Osteocyte (in vitro differentiated cells): ENCODE measurements around the gene WDR70. TPM values are rescaled to one million over a fixed set of nuclear protein-coding genes. Genes with fewer than 3 reads are reported as not detected.
"Not testable (repeated sequence)": the region's sequence is repeated elsewhere in the genome, so short reads cannot be mapped to it uniquely, and the experiment has no call there.

Source experiments
- DNase-seq: peaks from one replicate; pipeline ENCODE4 v3.0.0; 2021; ENCODE audit warnings: mixed read lengths; ENCODE audit not compliant: unreplicated experiment; ENCODE audit errors: extremely low spot score
- H3K27ac Mint-ChIP-seq: one replicate; pipeline ENCODE4 v1.8.0; 2021; ENCODE audit warnings: mild to moderate bottlenecking, mixed read lengths; ENCODE audit not compliant: unreplicated experiment
- H3K27me3 Mint-ChIP-seq: one replicate; pipeline ENCODE4 v1.8.0; 2021; ENCODE audit warnings: mixed read lengths; ENCODE audit not compliant: unreplicated experiment
- H3K36me3 Mint-ChIP-seq: one replicate; pipeline ENCODE4 v1.8.0; 2021; ENCODE audit warnings: mixed read lengths; ENCODE audit not compliant: unreplicated experiment
- H3K4me1 Mint-ChIP-seq: one replicate; pipeline ENCODE4 v1.8.0; 2021; ENCODE audit warnings: mixed read lengths; ENCODE audit not compliant: unreplicated experiment
- H3K4me3 Mint-ChIP-seq: one replicate; pipeline ENCODE4 v1.8.0; 2021; ENCODE audit warnings: mild to moderate bottlenecking, moderate library complexity, mixed read lengths; ENCODE audit not compliant: unreplicated experiment
- H3K9me3 Mint-ChIP-seq: one replicate; pipeline ENCODE4 v1.8.0; 2021; ENCODE audit warnings: mixed read lengths; ENCODE audit not compliant: unreplicated experiment
- CTCF ChIP-seq: fragments of 200-600 bp; sonication (generic); IDR thresholded peaks from 2 replicates; pipeline ENCODE4 v1.5.0; 2021; ENCODE audit warnings: antibody characterized with exemption, mild to moderate bottlenecking, moderate library complexity
- total RNA-seq: library from RNA; stranded (reverse); gene quantifications from 2 replicates; pipeline ENCODE4 v1.2.1, GENCODE V29; 2021

The WDR70 gene
- total RNA-seq, 1 donor from 2014 or later = 35.4 TPM

- no peaks in the 10 kb centered on the region for H3K4me1 Mint-ChIP-seq
- peaks cover 15% of the 10 kb centered on the region for H3K9me3 Mint-ChIP-seq
- no peaks in the 10 kb centered on the region for H3K27me3 Mint-ChIP-seq
- no peak for DNase-seq
- TF ChIP-seq CTCF = no peak
- H3K36me3 Mint-ChIP-seq = peaks cover 12% of the 10 kb centered on the region
- H3K27ac Mint-ChIP-seq = no peak overlapping the region
- no peak overlapping the region for H3K4me3 Mint-ChIP-seq
Measured at GRCh38 chr5:37471666-37472197, 92.6 kb downstream of the WDR70 start.

- no peaks in the 10 kb centered on the region for H3K4me1 Mint-ChIP-seq
- no peak overlapping the region for H3K4me3 Mint-ChIP-seq
- H3K9me3 Mint-ChIP-seq = no peaks in the 10 kb centered on the region
- H3K36me3 Mint-ChIP-seq = peaks cover 29% of the 10 kb centered on the region
- H3K27ac Mint-ChIP-seq = no peak overlapping the region
- H3K27me3 Mint-ChIP-seq = no peaks in the 10 kb centered on the region
- no peak for TF ChIP-seq CTCF
- DNase-seq = no peak
Measured at GRCh38 chr5:37477426-37477825, 98.3 kb downstream of the WDR70 start.

- Mint-ChIP-seq H3K27me3 (no peaks in the 10 kb centered on the region), H3K4me3 (no peak overlapping the region), H3K36me3 (peaks cover 29% of the 10 kb centered on the region), H3K9me3 (no peaks in the 10 kb centered on the region), H3K4me1 (no peaks in the 10 kb centered on the region), H3K27ac (no peak overlapping the region)
- DNase-seq = no peak
- no peak for TF ChIP-seq CTCF
Measured at GRCh38 chr5:37478121-37478894, 99.2 kb downstream of the WDR70 start.

GRCh38 chr5:37481395-37481794 lies 102.3 kb downstream of the WDR70 start:
- not testable (repeated sequence) for H3K27ac Mint-ChIP-seq, H3K4me1 Mint-ChIP-seq, H3K4me3 Mint-ChIP-seq, H3K9me3 Mint-ChIP-seq, H3K27me3 Mint-ChIP-seq, DNase-seq
- H3K36me3 Mint-ChIP-seq = peaks cover 29% of the 10 kb centered on the region

GRCh38 chr5:37490120-37490810 lies 111.1 kb downstream of the WDR70 start:
- Mint-ChIP-seq H3K4me1 (peaks cover 5% of the 10 kb centered on the region), H3K36me3 (peaks cover 16% of the 10 kb centered on the region), H3K27me3 (no peaks in the 10 kb centered on the region), H3K27ac (no peak overlapping the region), H3K4me3 (no peak overlapping the region), H3K9me3 (peaks cover 11% of the 10 kb centered on the region)
- no peak for DNase-seq
- TF ChIP-seq CTCF = no peak
